Measurements from ENCODE around the gene CBX2.

- TF ChIP-seq CTCF (IDR thresholded peaks at IDR 0.05; ENCODE audit: insufficient read depth, low read length) (no peak), SPI1 (IDR thresholded peaks at IDR 0.05; ENCODE audit: borderline replicate concordance, low read depth) (no peak), REST (IDR thresholded peaks at IDR 0.05; ENCODE audit: insufficient replicate concordance, low read depth) (no peak), POLR2AphosphoS5 (IDR thresholded peaks at IDR 0.05; ENCODE audit: low read depth) (no peak)
Observed at GRCh38 chr17:79743614-79744013, 34.3 kb upstream of the CBX2 start.

Data from HL-60 (cell line).